ENCODE data around the gene MORF4L2.
A peak's percentile ranks its signal among the peaks of the same experiment; 100 is the strongest.

The MORF4L2 gene

GRCh38 chrX:103686199-103687072, at the start of gene MORF4L2:
Gene MORF4L2, minus strand, starts transcription at chrX:103686699. Its CDS starts 9,672 bp downstream, at chrX:103677027.
- peak; percentile 68 for TF ChIP-seq YY1 (IDR thresholded peaks at IDR 0.05; ENCODE audit: insufficient read depth, insufficient read length)
- TF ChIP-seq ZNF274 (IDR thresholded peaks at IDR 0.05; ENCODE audit: low read depth, low read length) = no peak
- no peak for TF ChIP-seq SUZ12 (IDR thresholded peaks at IDR 0.05; ENCODE audit: extremely low read depth, insufficient read depth, insufficient read length)
- Histone ChIP-seq H3K9me3 (ENCODE audit: insufficient read depth, low read length) (no peaks in the 10 kb centered on the region; the same call in 1 of the 2 replicates), H3K9ac (ENCODE audit: insufficient read length, low read depth) (peak within 1 kb of the TSS; percentile 89)

GRCh38 chrX:103734125-103734760, 47.7 kb upstream of the MORF4L2 start:
- Histone ChIP-seq H3K9ac (ENCODE audit: insufficient read length, low read depth) (no peak overlapping the region), H3K36me3 (ENCODE audit: insufficient read depth, insufficient read length, low read length) (no peaks in the 10 kb centered on the region), H3K4me1 (ENCODE audit: insufficient read depth, insufficient read length) (peaks cover 7% of the 10 kb centered on the region), H3K9me3 (ENCODE audit: insufficient read depth, low read length) (no peaks in the 10 kb centered on the region), H3K27me3 (ENCODE audit: insufficient read depth, insufficient read length) (no peaks in the 10 kb centered on the region), H3K4me3 (ENCODE audit: insufficient read length, low read depth) (no peak overlapping the region)
- DNase-seq (ENCODE audit: low read depth, low spot score) = no peak
- TF ChIP-seq ZNF274 (IDR thresholded peaks at IDR 0.05; ENCODE audit: low read depth, low read length) (no peak), YY1 (IDR thresholded peaks at IDR 0.05; ENCODE audit: insufficient read depth, insufficient read length) (no peak), SUZ12 (IDR thresholded peaks at IDR 0.05; ENCODE audit: extremely low read depth, insufficient read depth, insufficient read length) (no peak)

More at GRCh38 chrX:103686199-103687072, at the start of gene MORF4L2:
- Histone ChIP-seq H3K4me1 (ENCODE audit: insufficient read depth, insufficient read length) (no peaks in the 10 kb centered on the region), H3K36me3 (ENCODE audit: insufficient read depth, insufficient read length, low read length) (peaks cover 51% of the 10 kb centered on the region), H3K4me3 (ENCODE audit: insufficient read length, low read depth) (peak within 1 kb of the TSS; percentile 75), H3K27me3 (ENCODE audit: insufficient read depth, insufficient read length) (no peaks in the 10 kb centered on the region)
- DNase-seq (ENCODE audit: low read depth, low spot score) = peak; percentile 93

- Histone ChIP-seq H3K27me3 (ENCODE audit: insufficient read depth, insufficient read length) (no peaks in the 10 kb centered on the region), H3K4me3 (ENCODE audit: insufficient read length, low read depth) (no peak overlapping the region), H3K9me3 (ENCODE audit: insufficient read depth, low read length) (no peaks in the 10 kb centered on the region), H3K9ac (ENCODE audit: insufficient read length, low read depth) (no peak overlapping the region), H3K36me3 (ENCODE audit: insufficient read depth, insufficient read length, low read length) (no peaks in the 10 kb centered on the region), H3K4me1 (ENCODE audit: insufficient read depth, insufficient read length) (peaks cover 14% of the 10 kb centered on the region)
- no peak for TF ChIP-seq SUZ12 (IDR thresholded peaks at IDR 0.05; ENCODE audit: extremely low read depth, insufficient read depth, insufficient read length)
- no peak for TF ChIP-seq ZNF274 (IDR thresholded peaks at IDR 0.05; ENCODE audit: low read depth, low read length)
- TF ChIP-seq YY1 (IDR thresholded peaks at IDR 0.05; ENCODE audit: insufficient read depth, insufficient read length) = no peak
- DNase-seq (ENCODE audit: low read depth, low spot score) = no peak
Observed at GRCh38 chrX:103733017-103733416, 46.5 kb upstream of the MORF4L2 start.

GRCh38 chrX:103730796-103731493, 44.4 kb upstream of the MORF4L2 start:
- peaks cover 18% of the 10 kb centered on the region for H3K4me1 ChIP-seq (ENCODE audit: insufficient read depth, insufficient read length)
- no peak for DNase-seq (ENCODE audit: low read depth, low spot score)
- no peak for TF ChIP-seq YY1 (IDR thresholded peaks at IDR 0.05; ENCODE audit: insufficient read depth, insufficient read length)
- TF ChIP-seq ZNF274 (IDR thresholded peaks at IDR 0.05; ENCODE audit: low read depth, low read length) = no peak
- no peak for TF ChIP-seq SUZ12 (IDR thresholded peaks at IDR 0.05; ENCODE audit: extremely low read depth, insufficient read depth, insufficient read length)
- H3K4me3 ChIP-seq (ENCODE audit: insufficient read length, low read depth) = no peak overlapping the region
- H3K9me3 ChIP-seq (ENCODE audit: insufficient read depth, low read length) = no peaks in the 10 kb centered on the region
- no peak overlapping the region for H3K9ac ChIP-seq (ENCODE audit: insufficient read length, low read depth)
- no peaks in the 10 kb centered on the region for H3K36me3 ChIP-seq (ENCODE audit: insufficient read depth, insufficient read length, low read length)
- no peaks in the 10 kb centered on the region for H3K27me3 ChIP-seq (ENCODE audit: insufficient read depth, insufficient read length)

- Histone ChIP-seq H3K9me3 (ENCODE audit: insufficient read depth, low read length) (no peaks in the 10 kb centered on the region), H3K4me1 (ENCODE audit: insufficient read depth, insufficient read length) (peaks cover 18% of the 10 kb centered on the region), H3K9ac (ENCODE audit: insufficient read length, low read depth) (no peak overlapping the region), H3K4me3 (ENCODE audit: insufficient read length, low read depth) (no peak overlapping the region), H3K36me3 (ENCODE audit: insufficient read depth, insufficient read length, low read length) (no peaks in the 10 kb centered on the region), H3K27me3 (ENCODE audit: insufficient read depth, insufficient read length) (no peaks in the 10 kb centered on the region)
- DNase-seq (ENCODE audit: low read depth, low spot score) = no peak
- TF ChIP-seq SUZ12 (IDR thresholded peaks at IDR 0.05; ENCODE audit: extremely low read depth, insufficient read depth, insufficient read length) (no peak), YY1 (IDR thresholded peaks at IDR 0.05; ENCODE audit: insufficient read depth, insufficient read length) (no peak), ZNF274 (IDR thresholded peaks at IDR 0.05; ENCODE audit: low read depth, low read length) (no peak)
Observed at GRCh38 chrX:103730147-103730795, 43.8 kb upstream of the MORF4L2 start.

- TF ChIP-seq SUZ12 (IDR thresholded peaks at IDR 0.05; ENCODE audit: extremely low read depth, insufficient read depth, insufficient read length) (no peak), YY1 (IDR thresholded peaks at IDR 0.05; ENCODE audit: insufficient read depth, insufficient read length) (no peak), ZNF274 (IDR thresholded peaks at IDR 0.05; ENCODE audit: low read depth, low read length) (no peak)
- Histone ChIP-seq H3K4me1 (ENCODE audit: insufficient read depth, insufficient read length) (peaks cover 18% of the 10 kb centered on the region), H3K36me3 (ENCODE audit: insufficient read depth, insufficient read length, low read length) (no peaks in the 10 kb centered on the region), H3K9ac (ENCODE audit: insufficient read length, low read depth) (peak overlapping the region; percentile 44), H3K27me3 (ENCODE audit: insufficient read depth, insufficient read length) (no peaks in the 10 kb centered on the region), H3K4me3 (ENCODE audit: insufficient read length, low read depth) (no peak overlapping the region), H3K9me3 (ENCODE audit: insufficient read depth, low read length) (no peaks in the 10 kb centered on the region)
- no peak for DNase-seq (ENCODE audit: low read depth, low spot score)
Observed at GRCh38 chrX:103729015-103729414, 42.5 kb upstream of the MORF4L2 start.
